Adrenal gland (tissue), 12 donors: Measurements from ENCODE around the gene AP1S1. TPM values are rescaled to one million over a fixed set of nuclear protein-coding genes. Genes with fewer than 3 reads are reported as not detected.

Experiments
- DNase-seq, 7 donors: peaks; one replicate each; pipeline ENCODE4 v3.0.0-alpha.2; 2019 to 2020
- H3K27ac ChIP-seq, 5 donors: fragments of 200-600 bp; sonication (generic) in 4 of 5; 1 replicate in 3 of 5; 2 replicates in 2 of 5; pipeline versions ENCODE4 v1.5.1 to v1.8.0; 2016 to 2020; ENCODE audit warnings: mild to moderate bottlenecking in 1 of 5
- H3K27me3 ChIP-seq: fragments of 200-600 bp; 2 replicates; pipeline ENCODE4 v1.8.0; 2021
- H3K36me3 ChIP-seq, 2 donors: fragments of 200-600 bp; replicated peaks in 1 of 2; 1 replicate in 1 of 2; 2 replicates in 1 of 2; pipeline versions ENCODE4 v1.5.1 to v1.8.0; 2018 to 2022
- H3K4me1 ChIP-seq, 2 donors: fragments of 200-600 bp; replicated peaks in 1 of 2; 1 replicate in 1 of 2; 2 replicates in 1 of 2; pipeline versions ENCODE4 v1.5.1 to v1.8.0; 2018 to 2021
- H3K4me3 ChIP-seq, 4 donors: fragments of 200-600 bp; sonication (generic) in 3 of 4; one replicate each; pipeline ENCODE4 v1.5.1; 2016 to 2018
- H3K9me3 ChIP-seq, 3 donors: fragments of 200-600 bp; sonication (generic) in 1 of 3; replicated peaks in 1 of 3; 1 replicate in 2 of 3; 2 replicates in 1 of 3; pipeline versions ENCODE4 v1.5.1 to v1.8.0; 2016 to 2021
- POLR2A ChIP-seq, 2 donors: fragments of 450-650 bp; IDR thresholded peaks; one replicate each; pipeline ENCODE4 v1.6.1; 2017; ENCODE audit warnings: antibody characterized with exemption in 2 of 2, mild to moderate bottlenecking in 2 of 2, moderate library complexity in 1 of 2
- WGBS, 4 donors: extraction: QIAGEN DNeasy Blood & Tissue Kit in 2 of 4; methylation state at CpG; one replicate each; pipeline versions ENCODE4 v1.1.5 to v1.1.7; 2013 to 2017; 5-methylcytosine and 5-hydroxymethylcytosine counted together
- intact Hi-C, 2 donors: fragments of 100-400 bp; cut with DNase I; formaldehyde crosslinking; loops; one replicate each; pipeline versions ENCODE4 v1.14.1 to v1.15.0; 2022 to 2023
- polyA plus RNA-seq, 3 donors: library from polyadenylated mRNA; stranded (reverse); fragments of 200-250 nt in 2 of 3; fragments of 350-450 nt in 1 of 3; fragmentation: Illumina TruSeq in 1 of 3; extraction: RNeasy Lipid Tissue Mini Kit (QIAGEN cat#74804) in 1 of 3; gene quantifications; one replicate each; pipeline ENCODE4 v1.2.3, GENCODE V29; 2013 to 2014
- total RNA-seq, 9 donors: library from RNA; depleted of rRNA in 4 of 9; stranded (reverse); fragments of >200 nt in 4 of 9; fragments of 120-200 nt in 1 of 9; fragmentation: NEBNext Ultra II Directional in 1 of 9; extraction: Animal tissue kit (Norgen Biotek cat#: 25700) in 1 of 9; gene quantifications; one replicate each; pipeline versions ENCODE4 v1.1.0 to v1.2.4, GENCODE V29; 2013 to 2023
- TF ChIP-seq, protein P1 (sequence below), 6 experiments: fragments of 450-650 bp in 4 of 6; fragments of 200-600 bp in 2 of 6; sonication (generic) in 1 of 6; IDR thresholded peaks; 1 replicate in 5 of 6; 2 replicates in 1 of 6; pipeline versions ENCODE4 v1.5.1 to v1.8.0; 2016 to 2021; ENCODE audit warnings: antibody characterized with exemption in 6 of 6, mild to moderate bottlenecking in 2 of 6, moderate library complexity in 1 of 6
- donor health status: healthy with polysubstance abuse.
- donor health status: Bipolar disorder and iron deficiency.
- donor health status: DM: yes; HTN: yes; CAD: no.
- donor health status: DM: no; HTN: no; CAD: no.
- donor health status: DM: no; HTN: no; CAD: no.
- donor health status: DM: yes; HTN: yes; CAD: no.

AP1S1 gene
- total and polyA plus RNA-seq, 12 donors = 20.4 to 190 (median 39.0) TPM

DNA sequence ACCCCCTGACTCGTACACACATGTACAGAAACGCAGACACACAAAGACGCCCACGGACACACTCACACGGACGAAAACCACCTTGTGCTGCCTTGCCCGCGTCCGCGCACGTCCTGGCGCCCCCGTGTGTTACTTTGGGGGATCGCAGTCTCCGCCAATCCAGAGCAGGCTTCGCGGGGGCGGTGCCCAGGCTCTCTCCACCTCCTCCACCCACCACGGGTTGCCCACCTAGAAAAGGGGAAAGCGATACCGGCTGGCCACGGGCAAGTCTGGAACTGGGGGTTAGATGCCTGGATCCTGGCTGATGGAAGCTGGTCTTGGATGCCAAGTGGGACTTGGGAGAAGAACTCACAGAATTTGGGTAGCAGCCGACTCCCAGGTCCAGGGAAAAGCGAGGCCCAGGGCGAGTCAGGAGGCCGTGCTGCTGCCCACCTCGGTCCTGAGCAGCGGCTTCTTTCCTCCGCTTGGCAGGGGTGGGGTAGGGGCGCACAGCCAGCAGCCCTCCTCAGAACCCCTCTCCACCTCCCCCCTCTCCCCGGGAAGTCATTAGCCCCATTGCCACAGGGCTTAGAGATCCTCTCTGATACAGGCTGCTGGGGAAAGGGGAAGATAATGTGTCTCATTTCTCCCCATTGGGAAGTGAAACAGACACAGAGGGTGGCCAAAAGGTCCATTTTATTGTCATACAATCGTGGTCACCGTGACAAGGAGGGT lies 15.7 kb downstream of the AP1S1 start:
- 0 to 2% (median 2%) methylated on average over 15 to 33 of the region's 33 CpGs for WGBS, 4 donors
- no peaks in the 10 kb centered on the region for H3K36me3 ChIP-seq
- peak; percentile 54 to 83 (median 72) for DNase-seq
- no peak for TF ChIP-seq POLR2A (IDR thresholded peaks at IDR 0.05)
- TF ChIP-seq, protein P1, sequence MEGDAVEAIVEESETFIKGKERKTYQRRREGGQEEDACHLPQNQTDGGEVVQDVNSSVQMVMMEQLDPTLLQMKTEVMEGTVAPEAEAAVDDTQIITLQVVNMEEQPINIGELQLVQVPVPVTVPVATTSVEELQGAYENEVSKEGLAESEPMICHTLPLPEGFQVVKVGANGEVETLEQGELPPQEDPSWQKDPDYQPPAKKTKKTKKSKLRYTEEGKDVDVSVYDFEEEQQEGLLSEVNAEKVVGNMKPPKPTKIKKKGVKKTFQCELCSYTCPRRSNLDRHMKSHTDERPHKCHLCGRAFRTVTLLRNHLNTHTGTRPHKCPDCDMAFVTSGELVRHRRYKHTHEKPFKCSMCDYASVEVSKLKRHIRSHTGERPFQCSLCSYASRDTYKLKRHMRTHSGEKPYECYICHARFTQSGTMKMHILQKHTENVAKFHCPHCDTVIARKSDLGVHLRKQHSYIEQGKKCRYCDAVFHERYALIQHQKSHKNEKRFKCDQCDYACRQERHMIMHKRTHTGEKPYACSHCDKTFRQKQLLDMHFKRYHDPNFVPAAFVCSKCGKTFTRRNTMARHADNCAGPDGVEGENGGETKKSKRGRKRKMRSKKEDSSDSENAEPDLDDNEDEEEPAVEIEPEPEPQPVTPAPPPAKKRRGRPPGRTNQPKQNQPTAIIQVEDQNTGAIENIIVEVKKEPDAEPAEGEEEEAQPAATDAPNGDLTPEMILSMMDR (IDR thresholded peaks at IDR 0.05) = peak; percentile 68 to 82 (median 77)
- peaks cover 14 to 31% of the 10 kb centered on the region in 2 donors for H3K4me1 ChIP-seq
- no peak overlapping the region for H3K4me3 ChIP-seq
- peaks cover 70% of the 10 kb centered on the region for H3K27me3 ChIP-seq
- H3K9me3 ChIP-seq = no peaks in the 10 kb centered on the region
- intact Hi-C loops = loop anchor here in 1 of 2 donors (10.0 kb wide), 1 partner anchor 275 kb away; the partner anchor contains the start of gene ACHE
- no peak overlapping the region for H3K27ac ChIP-seq

DNA sequence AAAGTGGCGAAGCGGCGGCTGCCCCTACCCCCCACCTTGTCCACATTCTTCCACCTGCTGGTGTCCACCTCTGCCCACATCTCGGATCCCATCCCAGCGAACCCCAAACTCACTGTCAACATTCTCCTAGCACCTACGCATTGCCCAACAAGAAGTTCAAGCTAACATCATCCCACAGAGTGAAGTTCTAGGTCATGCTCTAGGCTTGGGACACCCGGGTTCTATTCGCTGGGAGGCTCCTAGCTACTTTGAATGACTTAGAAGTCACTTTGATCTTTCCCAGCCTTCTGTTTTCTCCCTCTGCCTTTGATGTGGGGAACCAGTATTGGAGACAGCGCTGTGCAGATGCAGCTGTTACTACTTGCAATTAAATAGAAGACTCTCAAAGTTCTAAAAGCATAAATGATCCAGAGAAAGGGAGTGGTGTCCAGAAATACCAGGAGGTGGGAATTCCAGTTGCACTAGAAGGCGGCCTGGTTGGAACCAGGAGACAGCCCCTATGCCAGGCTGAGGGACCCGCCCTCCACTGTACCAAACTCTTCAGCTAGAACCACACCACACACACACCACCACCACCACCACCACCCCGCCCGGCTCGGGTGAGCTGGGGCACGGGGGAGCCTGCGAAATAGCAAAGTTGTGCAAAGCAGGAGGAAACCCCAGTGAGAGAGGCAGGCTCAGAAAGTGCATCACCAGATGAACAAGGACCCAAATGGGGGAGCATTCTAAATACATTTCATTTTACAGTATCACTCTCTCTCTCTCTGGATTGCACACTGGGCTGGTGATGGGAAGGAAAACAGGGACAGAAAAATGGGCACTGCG lies 16.6 kb downstream of the AP1S1 start:
- Histone ChIP-seq H3K36me3 (no peaks in the 10 kb centered on the region), H3K9me3 (no peaks in the 10 kb centered on the region), H3K27ac (no peak overlapping the region), H3K27me3 (peaks cover 77% of the 10 kb centered on the region), H3K4me1 (peaks cover 12 to 24% of the 10 kb centered on the region in 2 donors), H3K4me3 (no peak overlapping the region)
- TF ChIP-seq, protein P1 (IDR thresholded peaks at IDR 0.05) = no peak
- TF ChIP-seq POLR2A (IDR thresholded peaks at IDR 0.05) = no peak
- 2 to 6% (median 5%) methylated on average over 11 to 17 of the region's 17 CpGs for WGBS, 4 donors
- intact Hi-C loops = no loop called here
- no peak for DNase-seq

DNA sequence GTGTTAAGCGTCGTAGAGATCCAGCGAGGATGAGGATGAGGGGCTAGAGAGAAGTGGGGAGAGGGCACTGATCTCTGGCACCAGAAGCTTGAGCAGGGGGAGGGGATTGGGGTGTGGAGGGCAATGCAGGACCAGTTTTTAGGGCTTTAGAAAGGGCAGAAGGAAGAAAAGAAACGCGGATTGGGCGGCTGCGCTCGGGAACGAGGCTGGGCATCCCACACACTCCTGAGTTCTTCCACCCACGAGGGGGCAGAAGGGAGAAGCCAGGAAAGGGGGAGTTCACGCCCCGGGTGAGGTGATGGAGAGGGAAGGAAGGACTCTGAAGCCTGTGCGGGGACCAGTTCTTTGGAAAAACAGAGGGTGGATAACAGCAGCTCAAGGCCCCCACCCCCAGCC lies 17.2 kb downstream of the AP1S1 start:
- no peak for DNase-seq
- no peaks in the 10 kb centered on the region for H3K36me3 ChIP-seq
- H3K4me3 ChIP-seq = no peak overlapping the region
- intact Hi-C loops = no loop called here
- peaks cover 77% of the 10 kb centered on the region for H3K27me3 ChIP-seq
- H3K4me1 ChIP-seq = peaks cover 12 to 22% of the 10 kb centered on the region in 2 donors
- H3K27ac ChIP-seq = no peak overlapping the region
- TF ChIP-seq POLR2A (IDR thresholded peaks at IDR 0.05) = no peak
- TF ChIP-seq, protein P1 (IDR thresholded peaks at IDR 0.05) = no peak
- H3K9me3 ChIP-seq = no peaks in the 10 kb centered on the region
- WGBS, 4 donors = 1 to 4% (median 3%) methylated on average over 12 to 13 of the region's 13 CpGs
